ENCODE measurements around the gene FUZ. TPM values are rescaled to one million over a fixed set of nuclear protein-coding genes. Genes with fewer than 3 reads are reported as not detected.

FUZ gene
- total RNA-seq, 4 donors from 2014 or later, result 4.1 to 13.8 (median 12.3) TPM

GRCh38 chr19:49793561-49793840 is 19.6 kb downstream of the FUZ start:
- no peak for TF ChIP-seq POLR2A (IDR thresholded peaks at IDR 0.05)
- TF ChIP-seq, protein P1, sequence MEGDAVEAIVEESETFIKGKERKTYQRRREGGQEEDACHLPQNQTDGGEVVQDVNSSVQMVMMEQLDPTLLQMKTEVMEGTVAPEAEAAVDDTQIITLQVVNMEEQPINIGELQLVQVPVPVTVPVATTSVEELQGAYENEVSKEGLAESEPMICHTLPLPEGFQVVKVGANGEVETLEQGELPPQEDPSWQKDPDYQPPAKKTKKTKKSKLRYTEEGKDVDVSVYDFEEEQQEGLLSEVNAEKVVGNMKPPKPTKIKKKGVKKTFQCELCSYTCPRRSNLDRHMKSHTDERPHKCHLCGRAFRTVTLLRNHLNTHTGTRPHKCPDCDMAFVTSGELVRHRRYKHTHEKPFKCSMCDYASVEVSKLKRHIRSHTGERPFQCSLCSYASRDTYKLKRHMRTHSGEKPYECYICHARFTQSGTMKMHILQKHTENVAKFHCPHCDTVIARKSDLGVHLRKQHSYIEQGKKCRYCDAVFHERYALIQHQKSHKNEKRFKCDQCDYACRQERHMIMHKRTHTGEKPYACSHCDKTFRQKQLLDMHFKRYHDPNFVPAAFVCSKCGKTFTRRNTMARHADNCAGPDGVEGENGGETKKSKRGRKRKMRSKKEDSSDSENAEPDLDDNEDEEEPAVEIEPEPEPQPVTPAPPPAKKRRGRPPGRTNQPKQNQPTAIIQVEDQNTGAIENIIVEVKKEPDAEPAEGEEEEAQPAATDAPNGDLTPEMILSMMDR (IDR thresholded peaks at IDR 0.05), result no peak

DNA sequence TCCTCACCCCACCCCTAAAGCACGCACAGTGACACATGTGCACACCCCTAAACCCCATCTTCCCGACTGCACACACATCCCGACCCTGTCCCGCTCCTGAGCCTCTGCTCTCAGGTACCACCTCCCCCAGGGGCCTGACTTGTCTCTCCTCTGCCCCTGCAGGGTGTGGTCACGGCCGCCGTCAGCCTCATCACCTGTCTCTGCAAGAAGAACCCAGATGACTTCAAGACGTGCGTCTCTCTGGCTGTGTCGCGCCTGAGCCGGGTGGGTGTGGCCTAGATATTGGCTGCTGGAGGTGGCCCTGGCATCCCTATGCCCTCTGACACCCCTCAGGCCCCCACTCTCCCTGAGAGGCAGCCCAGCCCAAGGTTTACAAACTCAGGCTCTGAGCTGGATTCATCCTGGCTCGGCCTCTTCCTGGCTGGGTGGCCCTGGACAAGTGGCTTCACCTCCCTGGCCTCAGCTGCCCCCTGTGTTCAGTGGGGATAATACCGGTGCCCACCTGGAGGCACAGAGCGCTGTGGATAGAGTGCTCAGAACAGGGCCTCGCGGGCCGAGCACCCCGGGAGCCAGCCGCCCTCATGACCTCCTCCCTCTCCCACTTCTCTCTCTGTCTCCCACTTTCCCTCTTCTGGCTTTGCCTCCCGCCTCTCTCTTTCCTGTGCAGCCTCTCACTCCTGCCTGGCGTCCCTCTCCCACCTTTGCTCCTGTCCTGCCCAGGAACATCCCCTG is 20.1 kb downstream of the FUZ start:
- no peak for DNase-seq
- Histone ChIP-seq H3K36me3 (peaks cover 0 to 86% (median 0%) of the 10 kb centered on the region in 3 donors), H3K27ac (no peak overlapping the region), H3K4me3 (no peak overlapping the region), H3K27me3 (no peaks in the 10 kb centered on the region), H3K9me3 (no peaks in the 10 kb centered on the region), H3K4me1 (no peaks in the 10 kb centered on the region)
- TF ChIP-seq POLR2A (IDR thresholded peaks at IDR 0.05), result no peak
- TF ChIP-seq, protein P1 (IDR thresholded peaks at IDR 0.05), result no peak

More at GRCh38 chr19:49793561-49793840, 19.6 kb downstream of the FUZ start:
- Histone ChIP-seq H3K4me1 (no peaks in the 10 kb centered on the region), H3K36me3 (peaks cover 0 to 86% (median 0%) of the 10 kb centered on the region in 3 donors), H3K9me3 (no peaks in the 10 kb centered on the region), H3K27ac (no peak overlapping the region), H3K4me3 (no peak overlapping the region), H3K27me3 (no peaks in the 10 kb centered on the region)
- DNase-seq, result peak in 1 of 3 donors; percentile 48

- Histone ChIP-seq H3K4me1 (no peaks in the 10 kb centered on the region), H3K36me3 (peaks cover 0 to 81% (median 0%) of the 10 kb centered on the region in 3 donors), H3K27me3 (no peaks in the 10 kb centered on the region), H3K4me3 (no peak overlapping the region), H3K27ac (no peak overlapping the region), H3K9me3 (no peaks in the 10 kb centered on the region)
- DNase-seq, result peak in 1 of 3 donors; percentile 40
- no peak for TF ChIP-seq POLR2A (IDR thresholded peaks at IDR 0.05)
- TF ChIP-seq, protein P1 (IDR thresholded peaks at IDR 0.05), result no peak
Observed at GRCh38 chr19:49791776-49792445, 21.2 kb downstream of the FUZ start.

- DNase-seq, result peak in 1 of 3 donors; percentile 45
- H3K4me1 ChIP-seq, result no peaks in the 10 kb centered on the region
- H3K36me3 ChIP-seq, result peaks cover 0 to 73% (median 0%) of the 10 kb centered on the region in 3 donors
- H3K4me3 ChIP-seq, result no peak overlapping the region
- TF ChIP-seq POLR2A (IDR thresholded peaks at IDR 0.05), result no peak
- TF ChIP-seq, protein P1 (IDR thresholded peaks at IDR 0.05), result no peak
- no peaks in the 10 kb centered on the region for H3K27me3 ChIP-seq
- no peaks in the 10 kb centered on the region for H3K9me3 ChIP-seq
- H3K27ac ChIP-seq, result peak overlapping the region in 1 of 4 donors; percentile 3
Observed at GRCh38 chr19:49790866-49791265, 22.2 kb downstream of the FUZ start.

GRCh38 chr19:49788857-49789256 is 24.2 kb downstream of the FUZ start:
- H3K27ac ChIP-seq, result no peak overlapping the region
- no peaks in the 10 kb centered on the region for H3K4me1 ChIP-seq
- TF ChIP-seq POLR2A (IDR thresholded peaks at IDR 0.05), result no peak
- TF ChIP-seq, protein P1 (IDR thresholded peaks at IDR 0.05), result no peak
- H3K9me3 ChIP-seq, result no peaks in the 10 kb centered on the region
- no peaks in the 10 kb centered on the region for H3K27me3 ChIP-seq
- DNase-seq, result no peak
- no peak overlapping the region for H3K4me3 ChIP-seq
- peaks cover 0 to 64% (median 0%) of the 10 kb centered on the region in 3 donors for H3K36me3 ChIP-seq
